ENCODE measurements around the gene LALBA.
"Not testable (repeated sequence)": the region's sequence is repeated elsewhere in the genome, so short reads cannot be mapped to it uniquely, and the experiment has no call there.

Gene LALBA

GRCh38 chr12:48569946-48570345 is at the start of gene LALBA:
Gene LALBA, minus strand, starts transcription at chr12:48570046. Its CDS starts 26 bp downstream, at chr12:48570020.
- no peak for DNase-seq (ENCODE audit: low spot score)

- DNase-seq (ENCODE audit: low spot score): peak; percentile 75
Observed at GRCh38 chr12:48618541-48618940, 48.7 kb upstream of the LALBA start.

- DNase-seq (ENCODE audit: low spot score): no peak
Observed at GRCh38 chr12:48615681-48616080, 45.8 kb upstream of the LALBA start.

- no peak for DNase-seq (ENCODE audit: low spot score)
Observed at GRCh38 chr12:48613321-48613720, 43.5 kb upstream of the LALBA start.

- no peak for DNase-seq (ENCODE audit: low spot score)
Observed at GRCh38 chr12:48602192-48602989, 32.5 kb upstream of the LALBA start.

GRCh38 chr12:48601013-48601756 is 31.3 kb upstream of the LALBA start:
- no peak for DNase-seq (ENCODE audit: low spot score)

GRCh38 chr12:48600552-48600951 is 30.7 kb upstream of the LALBA start:
- DNase-seq (ENCODE audit: low spot score): no peak

GRCh38 chr12:48592591-48593086 is 22.8 kb upstream of the LALBA start:
- DNase-seq (ENCODE audit: low spot score): no peak

GRCh38 chr12:48586361-48586760 is 16.5 kb upstream of the LALBA start:
- DNase-seq (ENCODE audit: low spot score): no peak

GRCh38 chr12:48583728-48584127 is 13.9 kb upstream of the LALBA start:
- DNase-seq (ENCODE audit: low spot score): no peak

GRCh38 chr12:48580831-48581230 is 11.0 kb upstream of the LALBA start:
- no peak for DNase-seq (ENCODE audit: low spot score)

GRCh38 chr12:48572326-48572725 is 2.5 kb upstream of the LALBA start:
- DNase-seq (ENCODE audit: low spot score): no peak

- no peak for DNase-seq (ENCODE audit: low spot score)
Observed at GRCh38 chr12:48567731-48568130, 2.1 kb downstream of the LALBA start.

GRCh38 chr12:48557919-48558318 is 11.9 kb downstream of the LALBA start:
- no peak for DNase-seq (ENCODE audit: low spot score)

GRCh38 chr12:48556631-48557030 is 13.2 kb downstream of the LALBA start:
- no peak for DNase-seq (ENCODE audit: low spot score)

- DNase-seq (ENCODE audit: low spot score): not testable (repeated sequence)
Observed at GRCh38 chr12:48553666-48554343, 16.0 kb downstream of the LALBA start.

GRCh38 chr12:48551636-48552035 is 18.2 kb downstream of the LALBA start:
- not testable (repeated sequence) for DNase-seq (ENCODE audit: low spot score)

GRCh38 chr12:48547012-48547411 is 22.8 kb downstream of the LALBA start:
- not testable (repeated sequence) for DNase-seq (ENCODE audit: low spot score)

- no peak for DNase-seq (ENCODE audit: low spot score)
Observed at GRCh38 chr12:48545833-48546469, 23.9 kb downstream of the LALBA start.

- DNase-seq (ENCODE audit: low spot score): peak; percentile 16
Observed at GRCh38 chr12:48542300-48542928, 27.4 kb downstream of the LALBA start.

GRCh38 chr12:48536602-48537001 is 33.2 kb downstream of the LALBA start:
- no peak for DNase-seq (ENCODE audit: low spot score)

GRCh38 chr12:48532601-48533000 is 37.2 kb downstream of the LALBA start:
- no peak for DNase-seq (ENCODE audit: low spot score)
